Pancreas (tissue), 10 donors: ENCODE data around the gene JMJD4. TPM values are rescaled to one million over a fixed set of nuclear protein-coding genes. Genes with fewer than 3 reads are reported as not detected.

Experiments used
- ATAC-seq, 4 donors: fragments of 200-7000 bp; cut with Tn5 transposase; one replicate each; pipeline versions ENCODE4 v1.8.0 to v1.9.1; 2020; ENCODE audit warnings: mild to moderate bottlenecking in 4 of 4, moderate library complexity in 4 of 4
- DNase-seq, 6 donors: peaks; one replicate each; pipeline ENCODE4 v3.0.0-alpha.2; 2020
- FAIRE-seq: peaks from 2 replicates; lab custom pipeline; 2012; peaks lifted over from hg19 to GRCh38; lab: Jason Lieb, UNC
- H3K27ac ChIP-seq, 4 donors: fragments of 200-600 bp; sonication (generic); 1 replicate in 3 of 4; 2 replicates in 1 of 4; pipeline versions ENCODE4 v1.5.0 to v1.8.0; 2020
- H3K27me3 ChIP-seq, 4 donors: fragments of 200-600 bp; one replicate each; pipeline ENCODE4 v1.8.0; 2021
- H3K36me3 ChIP-seq, 3 donors: fragments of 200-600 bp; sonication (generic) in 1 of 3; one replicate each; pipeline versions ENCODE4 v1.5.0 to v1.8.0; 2020 to 2021
- H3K4me1 ChIP-seq, 3 donors: fragments of 200-600 bp; one replicate each; pipeline ENCODE4 v1.8.0; 2021
- H3K4me3 ChIP-seq, 4 donors: fragments of 200-600 bp; sonication (generic) in 2 of 4; one replicate each; pipeline versions ENCODE4 v1.5.0 to v1.8.0; 2020 to 2021
- H3K9me3 ChIP-seq, 4 donors: fragments of 200-600 bp; one replicate each; pipeline ENCODE4 v1.8.0; 2021
- WGBS, 2 donors: extraction: QIAGEN DNeasy Blood & Tissue Kit; methylation state at CpG; one replicate each; pipeline ENCODE4 v1.1.7; 2013; 5-methylcytosine and 5-hydroxymethylcytosine counted together
- intact Hi-C, 3 donors: fragments of 100-400 bp; cut with DNase I; formaldehyde crosslinking; loops; one replicate each; pipeline versions ENCODE4 v1.11.1 to v1.14.2; 2022
- polyA plus RNA-seq, 2 donors: library from polyadenylated mRNA; stranded (reverse); fragments of 200-250 nt; gene quantifications; one replicate each; pipeline ENCODE4 v1.2.3, GENCODE V29; 2013
- total RNA-seq, 6 donors: library from RNA; stranded (reverse); fragmentation: NEBNext Ultra II Directional in 4 of 6; extraction: Animal tissue kit (Norgen Biotek cat#: 25700) in 4 of 6; gene quantifications; one replicate each; pipeline versions ENCODE4 v1.2.1 to v1.2.4, GENCODE V29; 2021 to 2023
- TF ChIP-seq, protein P1 (sequence below), 4 donors: fragments of 200-600 bp; sonication (generic) in 3 of 4; IDR thresholded peaks; one replicate each; pipeline versions ENCODE4 v1.5.0 to v1.8.0; 2021; ENCODE audit warnings: antibody characterized with exemption in 4 of 4
- donor health status: healthy with polysubstance abuse.
- donor health status: DM: no; HTN: no; CAD: no; lungs with moderate emphysema.
- donor health status: DM: no; HTN: no; CAD: no.
- donor health status: control.
- donor health status: control.
- donor health status: Bipolar disorder and iron deficiency.
- donor health status: DM: yes; HTN: yes; CAD: no.
- donor health status: DM: no; HTN: no; CAD: no.
- donor health status: DM: no; HTN: no; CAD: no.
- donor health status: DM: yes; HTN: yes; CAD: no.

The JMJD4 gene
- total and polyA plus RNA-seq, 8 donors, result 4.8 to 14.8 (median 9.6) TPM

DNA sequence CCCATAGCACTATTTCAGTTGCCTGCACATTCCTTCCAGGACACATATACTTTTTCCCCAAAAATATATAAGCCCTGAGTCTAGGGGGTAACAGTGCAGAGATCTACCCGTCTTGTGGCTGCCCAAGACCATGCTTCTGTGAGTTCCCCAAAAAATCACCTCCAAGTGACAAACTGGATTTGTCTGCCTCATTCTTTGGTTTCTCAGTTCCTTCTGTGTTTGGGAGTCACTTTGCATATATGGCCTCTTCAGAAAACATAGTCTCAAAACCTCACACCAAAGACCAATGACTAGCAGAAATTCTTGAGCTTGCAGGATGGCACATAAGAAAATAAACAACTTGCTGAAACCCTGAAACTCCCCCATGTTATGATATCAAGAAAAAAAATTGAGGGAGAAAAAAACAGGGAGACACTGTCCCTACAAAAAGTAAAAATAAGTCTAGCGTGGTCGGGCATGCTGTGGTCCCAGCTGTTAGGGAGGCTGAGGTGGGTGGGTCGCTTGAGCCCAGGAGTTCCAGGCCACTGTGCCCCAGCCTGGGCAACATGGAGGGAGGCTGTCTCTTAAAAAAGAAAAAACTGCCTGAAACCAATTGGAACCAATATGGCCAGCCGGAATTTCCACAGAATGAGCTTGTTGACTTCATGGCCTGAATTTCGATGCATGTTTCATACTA lies 8.0 kb downstream of the JMJD4 start:
- FAIRE-seq, result no peak

DNA sequence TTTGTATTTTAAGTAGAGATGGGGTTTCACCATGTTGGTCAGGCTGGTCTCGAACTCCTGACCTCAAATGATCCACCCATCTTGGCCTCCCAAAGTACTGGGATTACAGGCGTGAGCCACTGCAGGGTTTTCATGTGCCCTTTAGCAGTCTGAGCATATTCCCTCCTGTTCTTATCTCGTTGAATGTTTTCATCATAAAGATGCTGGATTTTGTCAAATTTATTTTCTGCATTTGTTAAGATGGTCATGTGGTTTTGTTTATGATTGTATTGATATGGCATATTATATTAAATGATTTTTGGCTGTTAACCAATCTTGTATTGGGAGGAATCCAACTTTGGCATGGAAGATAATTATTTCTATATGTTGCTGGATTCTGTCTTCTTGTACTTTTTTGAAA lies 8.8 kb downstream of the JMJD4 start:
- 74% methylated on average over 3 of the region's 3 CpGs for WGBS, 2 donors
- DNase-seq (no peak), FAIRE-seq (no peak)

More for the DNA sequence above, 8.0 kb downstream of the JMJD4 start:
- Histone ChIP-seq H3K4me1 (peaks cover 0 to 12% (median 10%) of the 10 kb centered on the region in 3 donors), H3K27ac (no peak overlapping the region), H3K27me3 (no peaks in the 10 kb centered on the region), H3K4me3 (no peak overlapping the region), H3K9me3 (no peaks in the 10 kb centered on the region), H3K36me3 (peaks cover 0 to 3% (median 0%) of the 10 kb centered on the region in 3 donors)
- DNase-seq, result peak in 1 of 6 donors; percentile 11
- ATAC-seq, result no peak
- TF ChIP-seq, protein P1, sequence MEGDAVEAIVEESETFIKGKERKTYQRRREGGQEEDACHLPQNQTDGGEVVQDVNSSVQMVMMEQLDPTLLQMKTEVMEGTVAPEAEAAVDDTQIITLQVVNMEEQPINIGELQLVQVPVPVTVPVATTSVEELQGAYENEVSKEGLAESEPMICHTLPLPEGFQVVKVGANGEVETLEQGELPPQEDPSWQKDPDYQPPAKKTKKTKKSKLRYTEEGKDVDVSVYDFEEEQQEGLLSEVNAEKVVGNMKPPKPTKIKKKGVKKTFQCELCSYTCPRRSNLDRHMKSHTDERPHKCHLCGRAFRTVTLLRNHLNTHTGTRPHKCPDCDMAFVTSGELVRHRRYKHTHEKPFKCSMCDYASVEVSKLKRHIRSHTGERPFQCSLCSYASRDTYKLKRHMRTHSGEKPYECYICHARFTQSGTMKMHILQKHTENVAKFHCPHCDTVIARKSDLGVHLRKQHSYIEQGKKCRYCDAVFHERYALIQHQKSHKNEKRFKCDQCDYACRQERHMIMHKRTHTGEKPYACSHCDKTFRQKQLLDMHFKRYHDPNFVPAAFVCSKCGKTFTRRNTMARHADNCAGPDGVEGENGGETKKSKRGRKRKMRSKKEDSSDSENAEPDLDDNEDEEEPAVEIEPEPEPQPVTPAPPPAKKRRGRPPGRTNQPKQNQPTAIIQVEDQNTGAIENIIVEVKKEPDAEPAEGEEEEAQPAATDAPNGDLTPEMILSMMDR (IDR thresholded peaks at IDR 0.05), result no peak
- WGBS, 2 donors, result 90 to 91% methylated on average over 6 of the region's 6 CpGs
- intact Hi-C loops, result no loop called here

DNA sequence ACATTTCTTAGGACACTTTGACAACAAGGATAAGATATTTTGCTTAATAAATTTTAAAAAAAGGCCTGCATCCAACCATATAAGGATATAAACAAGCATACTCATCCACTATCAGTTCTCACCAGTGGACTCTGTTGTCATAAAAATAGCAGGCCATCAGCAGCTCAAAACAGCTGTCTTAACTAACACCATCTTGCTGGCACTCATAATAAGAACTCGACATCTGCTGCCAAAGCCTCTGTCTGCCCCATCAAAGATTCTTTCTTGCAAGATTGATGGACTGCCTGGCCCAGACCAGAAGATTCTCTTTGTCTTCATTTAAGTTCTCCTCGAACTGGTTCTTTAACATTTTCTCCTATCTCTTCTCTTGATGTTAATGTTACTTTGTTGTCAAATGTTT lies 10.1 kb downstream of the JMJD4 start:
- DNase-seq, result no peak

More for the DNA sequence above, 8.8 kb downstream of the JMJD4 start:
- Histone ChIP-seq H3K36me3 (no peaks in the 10 kb centered on the region), H3K27me3 (no peaks in the 10 kb centered on the region), H3K4me1 (peaks cover 0 to 11% (median 10%) of the 10 kb centered on the region in 3 donors), H3K4me3 (no peak overlapping the region), H3K27ac (no peak overlapping the region), H3K9me3 (no peaks in the 10 kb centered on the region)
- no peak for ATAC-seq
- TF ChIP-seq, protein P1 (IDR thresholded peaks at IDR 0.05), result no peak
- intact Hi-C loops, result no loop called here

DNA sequence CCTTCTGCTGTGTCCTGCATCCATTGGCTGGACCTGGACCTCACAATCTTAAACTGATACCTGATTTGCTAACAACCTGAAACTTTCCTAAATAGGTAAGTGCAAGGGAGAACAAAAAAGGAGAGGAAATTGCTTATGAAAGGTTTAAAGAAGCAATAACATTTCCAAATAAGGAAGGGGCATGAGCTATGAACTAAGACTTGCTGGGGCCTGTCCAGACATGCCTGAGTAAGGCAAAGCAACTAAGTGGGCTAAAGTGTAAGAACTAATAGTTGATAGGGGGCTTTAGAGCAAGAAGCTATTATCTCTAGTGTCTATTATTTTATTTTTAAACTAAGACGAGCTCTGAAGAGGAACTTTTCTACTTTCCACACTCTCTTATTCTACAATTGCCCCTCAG lies 11.6 kb downstream of the JMJD4 start:
- intact Hi-C loops, result no loop called here
- H3K27me3 ChIP-seq, result no peaks in the 10 kb centered on the region
- ATAC-seq (no peak), DNase-seq (no peak), FAIRE-seq (no peak)
- H3K4me3 ChIP-seq, result no peak overlapping the region
- 63 to 75% methylated on average over 1 of the region's 1 CpG for WGBS, 2 donors
- TF ChIP-seq, protein P1 (IDR thresholded peaks at IDR 0.05), result no peak
- peaks cover 0 to 3% (median 0%) of the 10 kb centered on the region in 3 donors for H3K4me1 ChIP-seq
- H3K9me3 ChIP-seq, result no peaks in the 10 kb centered on the region
- no peak overlapping the region for H3K27ac ChIP-seq
- no peaks in the 10 kb centered on the region for H3K36me3 ChIP-seq

More for the DNA sequence above, 10.1 kb downstream of the JMJD4 start:
- ATAC-seq (no peak), FAIRE-seq (no peak)
- Histone ChIP-seq H3K36me3 (no peaks in the 10 kb centered on the region), H3K4me3 (no peak overlapping the region), H3K9me3 (no peaks in the 10 kb centered on the region), H3K27me3 (no peaks in the 10 kb centered on the region), H3K4me1 (peaks cover 0 to 8% (median 0%) of the 10 kb centered on the region in 3 donors), H3K27ac (no peak overlapping the region)
- WGBS, 2 donors, result 37 to 46% methylated on average over 2 of the region's 2 CpGs
- TF ChIP-seq, protein P1 (IDR thresholded peaks at IDR 0.05), result no peak
- intact Hi-C loops, result no loop called here

DNA sequence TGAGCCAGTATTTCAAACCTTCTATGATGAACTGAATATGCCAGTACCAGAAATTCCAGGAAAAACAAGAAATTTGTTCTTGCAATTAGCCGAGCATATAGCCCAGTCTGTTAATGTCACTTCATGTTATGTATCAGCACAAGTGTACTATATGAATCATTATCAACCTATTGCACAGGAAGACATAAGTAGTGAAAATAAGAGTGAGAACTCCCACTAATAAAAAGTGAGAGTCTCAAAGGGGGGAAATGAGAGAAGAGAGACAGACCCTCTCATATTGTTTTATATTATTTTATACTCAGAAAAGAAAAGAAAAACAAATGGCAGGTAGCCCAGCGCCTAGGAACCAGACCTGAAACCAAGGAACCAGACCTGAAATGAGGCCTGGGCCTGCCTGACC lies 16.2 kb downstream of the JMJD4 start:
- H3K9me3 ChIP-seq, result no peaks in the 10 kb centered on the region
- intact Hi-C loops, result no loop called here

More for the DNA sequence above, 16.2 kb downstream of the JMJD4 start:
- TF ChIP-seq, protein P1 (IDR thresholded peaks at IDR 0.05), result no peak
- Histone ChIP-seq H3K36me3 (no peaks in the 10 kb centered on the region), H3K27me3 (no peaks in the 10 kb centered on the region), H3K4me3 (no peak overlapping the region), H3K4me1 (no peaks in the 10 kb centered on the region), H3K27ac (no peak overlapping the region)
- ATAC-seq (no peak), DNase-seq (no peak), FAIRE-seq (no peak)
- WGBS, 2 donors, result 56 to 60% methylated on average over 2 of the region's 2 CpGs
